ENCODE data around the gene IRF2.

The IRF2 gene

DNA sequence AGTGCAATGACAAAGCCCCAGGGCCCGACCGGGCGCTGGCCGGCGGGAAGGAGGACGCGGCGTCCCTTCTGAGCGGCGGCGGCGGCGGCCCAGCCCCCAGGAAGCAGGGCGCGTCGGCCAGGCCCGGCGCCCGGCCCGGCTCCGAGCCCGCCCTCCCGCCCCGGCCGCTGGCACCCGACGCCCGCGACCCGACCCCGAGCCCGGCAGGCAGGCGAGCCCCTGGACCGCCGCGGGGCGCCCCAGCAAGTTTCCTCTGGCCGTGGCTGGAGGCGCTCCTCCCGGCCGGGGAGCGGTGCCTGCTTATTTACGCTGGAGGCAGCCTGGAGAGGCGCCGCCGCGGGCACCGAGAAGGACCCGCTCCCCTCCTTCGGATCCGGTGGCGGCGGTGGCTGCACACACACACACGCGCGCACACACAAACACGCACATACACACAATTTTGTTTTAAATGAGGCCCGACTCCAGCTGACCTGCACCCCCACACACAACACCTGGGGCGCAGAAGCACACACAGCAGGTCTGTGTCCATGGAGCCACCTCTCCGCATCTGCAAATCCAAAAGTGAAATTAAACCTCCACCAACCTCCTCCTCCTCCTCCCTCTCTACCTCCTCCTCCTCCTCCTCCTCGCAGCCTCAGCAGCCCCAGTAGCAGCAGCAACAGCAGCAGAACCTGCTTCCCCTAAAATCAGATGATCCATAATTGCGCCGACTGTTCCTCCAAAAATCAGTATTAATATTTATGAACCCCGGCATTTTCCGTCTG is 669 bp downstream of the IRF2 start:
- FAIRE-seq: no peak

DNA sequence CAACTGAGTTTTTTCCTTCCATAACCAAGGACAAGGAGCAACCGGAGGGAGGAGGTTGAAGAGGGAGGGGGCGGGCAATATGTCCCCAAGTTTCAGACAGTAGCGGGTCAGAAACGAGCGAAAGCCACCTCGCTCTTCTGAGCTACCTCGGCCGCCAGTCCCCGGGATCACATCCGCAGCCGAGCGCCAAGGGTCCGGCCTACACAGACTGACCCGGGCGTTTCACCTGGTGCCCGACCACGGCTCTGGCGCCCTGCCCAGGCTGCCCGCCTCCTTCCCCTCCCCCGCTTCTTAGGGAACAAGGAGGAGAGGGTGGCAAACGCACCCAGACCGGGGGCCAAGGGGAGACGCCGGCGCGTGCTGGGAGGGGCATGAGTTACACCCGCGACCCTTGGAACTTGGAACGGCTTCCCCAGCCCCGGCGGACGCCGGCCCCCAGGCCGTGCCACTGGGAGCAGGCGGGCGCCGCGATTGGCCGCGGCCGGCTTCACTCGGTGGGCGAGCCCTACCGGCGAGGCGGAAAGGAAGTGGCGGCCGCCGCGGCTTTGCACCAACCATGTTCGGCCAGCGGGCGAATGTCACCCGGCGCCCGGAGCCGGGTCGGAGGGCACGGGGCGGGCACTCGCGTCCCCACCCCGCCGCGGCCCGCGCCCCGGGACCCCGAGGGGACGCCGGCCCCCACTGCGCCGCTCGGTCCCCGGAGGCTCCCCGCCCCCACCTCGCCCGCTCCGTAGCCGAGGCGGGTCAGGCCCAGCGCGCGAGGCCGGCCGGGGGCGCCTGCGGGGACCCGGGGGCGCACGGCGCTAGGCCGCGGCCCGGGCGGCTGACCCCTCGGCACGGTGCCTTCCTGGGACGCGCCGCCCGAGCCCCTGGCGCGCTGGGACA is 1.5 kb downstream of the IRF2 start:
- FAIRE-seq: no peak

DNA sequence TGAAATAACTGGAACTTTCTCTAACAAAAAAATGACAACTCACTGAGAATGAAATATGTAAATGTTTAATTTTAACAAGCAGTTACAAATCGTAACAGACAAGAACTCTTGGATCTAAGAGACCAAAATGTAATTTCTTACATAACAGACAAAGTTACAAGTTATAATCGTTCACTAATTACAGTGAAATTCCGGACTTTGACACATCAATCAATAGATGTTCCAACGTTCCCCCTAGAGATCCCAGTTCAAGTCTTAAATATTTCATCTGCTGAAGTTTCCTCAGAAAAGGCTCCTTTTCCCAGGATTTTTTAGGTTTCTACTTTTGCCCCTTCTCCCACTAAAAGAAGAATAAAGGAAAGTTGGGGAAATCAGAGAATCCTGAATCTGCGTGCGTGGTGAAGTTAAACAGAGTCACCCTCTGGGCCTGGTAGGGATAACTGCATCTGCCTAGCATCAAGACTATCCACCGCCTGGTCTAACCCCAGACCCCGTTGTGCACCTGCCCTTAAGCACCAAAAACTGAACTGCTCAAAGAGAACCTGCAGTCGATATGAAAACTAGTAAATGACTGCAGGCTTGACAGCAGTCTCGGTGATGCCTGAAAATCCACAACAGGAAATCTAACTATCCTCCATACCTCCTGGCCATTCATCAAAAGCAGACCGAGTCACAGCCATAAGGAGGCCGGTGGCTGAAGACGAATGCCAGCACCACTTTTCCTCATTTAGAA is 2.3 kb downstream of the IRF2 start:
- no peak for FAIRE-seq

DNA sequence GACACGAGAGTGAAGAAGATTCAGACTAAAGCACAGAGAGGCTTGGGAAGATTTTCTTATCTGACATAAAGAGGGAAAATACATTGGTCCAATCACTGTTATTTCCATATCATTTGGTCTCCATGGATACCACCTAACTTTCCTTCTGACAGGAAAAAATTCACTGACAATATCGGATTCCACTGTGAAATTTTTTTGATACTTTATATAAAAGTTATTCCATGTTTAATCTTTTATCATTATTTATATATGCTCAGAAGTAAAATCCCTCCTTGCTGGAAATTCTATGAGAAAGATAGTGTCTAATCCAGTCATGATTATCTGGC is 3.6 kb downstream of the IRF2 start:
- FAIRE-seq: no peak

DNA sequence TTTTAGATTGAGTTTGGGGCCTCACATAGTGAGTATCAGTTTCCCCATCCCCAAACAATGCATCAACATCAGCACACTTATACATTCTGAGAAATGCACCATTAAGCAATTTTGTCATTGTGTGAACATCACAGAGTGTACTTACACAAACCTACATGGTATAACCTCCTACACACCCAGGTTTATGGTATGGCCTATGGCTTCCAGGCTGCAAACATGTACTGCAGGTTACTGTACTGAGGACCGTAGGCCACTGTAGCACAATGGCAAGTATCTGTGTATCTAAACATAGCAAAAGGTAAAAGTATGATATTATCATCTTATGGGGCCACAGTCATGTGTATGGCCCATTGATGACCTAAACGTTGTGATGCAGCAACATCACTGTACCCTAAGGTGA is 7.7 kb downstream of the IRF2 start:
- FAIRE-seq: no peak

DNA sequence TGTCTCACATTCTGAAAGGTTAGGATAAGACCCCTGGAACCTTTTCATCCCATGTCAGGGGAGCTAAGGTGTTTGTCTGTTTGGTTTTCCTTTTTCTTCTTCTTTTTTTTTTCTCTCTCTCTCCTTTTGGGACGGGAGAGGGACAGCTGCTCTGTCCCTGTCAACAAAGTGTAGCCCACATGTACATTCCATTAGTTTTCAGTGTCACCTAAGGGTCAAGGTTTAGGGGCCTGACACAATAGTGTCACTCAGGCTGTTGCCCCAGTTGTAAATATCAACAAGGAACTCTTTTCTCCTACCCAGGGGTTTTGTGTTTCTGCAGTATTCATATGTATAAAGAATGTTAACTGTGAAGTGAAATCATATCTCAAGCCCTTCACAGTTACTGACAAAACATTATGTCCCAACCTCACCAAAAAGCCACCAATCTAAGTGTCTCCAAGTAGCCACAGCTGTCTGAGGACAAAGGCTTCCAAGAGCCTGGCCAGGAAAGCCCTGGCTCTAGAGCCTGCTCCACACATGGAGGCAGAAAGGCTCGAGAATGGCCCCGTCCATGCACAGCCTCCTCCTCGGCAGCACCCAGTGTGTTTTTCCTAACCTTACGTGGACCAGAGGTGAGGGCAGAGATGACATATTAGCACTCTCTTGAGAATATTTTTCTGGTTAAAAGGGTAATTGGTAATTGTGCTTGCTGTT is 9.4 kb downstream of the IRF2 start:
- no peak for FAIRE-seq

DNA sequence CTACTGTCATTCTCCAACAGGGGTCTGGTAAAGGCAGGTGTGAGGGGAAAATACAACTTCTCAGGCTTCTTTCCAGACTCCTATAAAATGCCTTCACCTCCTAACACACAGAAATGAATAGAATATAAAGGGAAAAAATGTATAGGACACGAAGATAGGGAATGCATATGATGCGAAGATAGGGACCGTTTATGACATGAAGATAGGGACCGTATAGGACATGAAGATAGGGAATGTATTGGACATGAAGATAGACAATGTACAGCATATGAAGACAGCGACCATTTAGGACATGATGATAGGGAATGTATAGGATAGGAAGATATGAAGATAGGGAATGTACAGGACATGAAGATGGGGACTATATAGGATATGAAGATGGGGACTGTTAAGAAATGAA is 10.5 kb downstream of the IRF2 start:
- no peak for FAIRE-seq

DNA sequence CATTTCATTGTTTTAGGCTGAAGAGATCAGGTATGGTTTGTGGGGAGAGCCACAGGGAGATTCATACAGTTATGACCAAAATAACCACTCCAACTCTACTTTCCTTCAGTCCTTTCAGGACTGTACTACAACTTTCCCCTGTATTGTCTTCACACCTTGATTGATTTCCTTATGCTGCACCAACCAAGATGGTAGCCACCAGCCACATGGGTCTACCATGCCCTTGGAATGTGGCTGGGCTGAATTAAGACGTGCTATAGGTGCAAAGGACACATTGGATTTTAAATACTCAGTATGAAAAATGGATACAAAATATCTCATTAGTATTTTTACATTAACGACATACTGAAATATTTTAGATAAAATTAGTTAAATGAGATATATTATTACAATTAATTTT is 11.2 kb downstream of the IRF2 start:
- no peak for FAIRE-seq

DNA sequence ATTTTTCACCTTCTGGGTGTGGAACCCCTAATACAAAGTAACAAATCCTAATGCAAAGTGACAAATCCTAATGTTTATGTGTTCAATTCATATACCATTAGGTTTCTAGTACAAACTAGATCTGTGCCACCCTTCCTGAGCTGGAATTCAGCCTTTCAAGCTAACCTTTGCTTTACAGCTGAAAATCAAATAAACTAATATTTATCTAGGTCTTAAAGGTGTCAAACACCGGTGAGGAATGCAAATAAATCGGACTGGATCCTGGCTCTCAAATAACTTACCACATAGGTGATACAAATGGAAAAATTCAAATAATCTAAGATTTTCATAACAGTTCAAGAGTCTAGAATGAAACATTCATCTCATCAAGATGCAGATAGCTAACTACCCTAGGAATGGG is 11.6 kb downstream of the IRF2 start:
- FAIRE-seq: no peak

DNA sequence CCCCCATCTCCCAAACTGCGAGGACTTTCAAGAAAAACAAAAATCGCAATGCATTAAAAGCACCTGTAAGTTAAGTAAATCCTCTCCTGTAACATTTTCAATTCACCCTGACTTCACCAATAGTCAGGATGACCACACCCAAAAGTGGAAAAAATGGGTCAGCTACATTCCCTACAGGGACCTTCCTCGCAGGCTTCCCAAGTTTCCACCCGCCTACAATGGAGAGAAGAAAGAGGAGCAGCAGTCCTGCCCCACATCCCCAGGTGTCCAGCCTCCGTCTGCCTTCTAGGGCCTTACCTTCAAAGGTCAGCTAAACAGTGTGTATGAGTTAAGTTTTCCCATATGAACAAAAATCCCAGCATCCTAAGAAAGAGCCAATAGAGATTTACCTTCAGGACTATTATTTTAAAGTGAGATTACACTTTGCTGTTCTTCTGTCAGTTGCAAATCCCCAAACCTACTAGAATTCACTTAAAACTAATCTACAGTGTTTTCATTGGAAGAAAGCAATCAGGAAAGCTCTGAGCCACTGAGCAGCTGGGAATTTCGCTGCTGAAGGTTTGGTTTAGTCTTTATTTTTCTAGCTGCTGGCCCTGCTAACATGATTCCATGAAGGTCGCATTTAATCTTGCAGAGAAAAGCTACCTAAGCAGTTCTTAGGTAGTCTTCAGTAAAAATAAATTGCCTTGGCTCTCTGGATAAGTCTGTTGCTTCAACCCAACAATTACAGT is 12.5 kb downstream of the IRF2 start:
- FAIRE-seq: no peak

DNA sequence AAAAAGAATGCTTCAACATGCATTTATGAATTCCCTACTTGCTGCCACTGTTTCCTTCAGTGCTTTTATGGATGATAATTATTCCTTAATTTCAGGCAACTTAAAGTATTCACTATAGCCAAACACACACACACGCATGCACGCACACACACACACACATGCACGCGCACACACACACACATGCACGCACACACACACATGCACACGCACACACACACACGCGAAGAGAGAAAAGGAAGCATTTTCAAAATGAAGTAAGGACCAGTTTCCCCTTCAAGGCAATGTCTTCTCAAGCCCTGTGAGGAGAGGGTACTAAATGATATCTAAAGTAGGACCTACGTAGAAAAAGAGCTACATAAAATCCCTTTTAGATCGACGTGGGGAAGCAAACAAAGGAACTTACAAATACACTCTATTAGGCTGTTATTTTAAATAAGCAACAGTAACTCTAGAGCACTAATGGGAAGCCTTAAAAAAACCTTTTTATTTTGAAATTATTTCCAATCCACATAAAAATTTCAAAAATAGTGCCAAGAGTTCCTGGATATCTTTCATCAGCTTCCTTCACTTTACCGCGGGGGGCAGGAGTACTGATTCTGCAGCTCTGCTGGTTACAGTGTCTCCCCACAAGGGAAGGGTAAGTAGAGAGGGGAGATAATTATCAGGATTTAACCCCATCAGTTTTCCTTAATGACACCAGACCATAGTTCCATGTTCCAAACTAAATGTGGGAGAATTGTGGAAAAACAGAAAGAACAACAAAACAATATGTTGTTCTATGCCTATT is 13.7 kb downstream of the IRF2 start:
- FAIRE-seq: no peak

DNA sequence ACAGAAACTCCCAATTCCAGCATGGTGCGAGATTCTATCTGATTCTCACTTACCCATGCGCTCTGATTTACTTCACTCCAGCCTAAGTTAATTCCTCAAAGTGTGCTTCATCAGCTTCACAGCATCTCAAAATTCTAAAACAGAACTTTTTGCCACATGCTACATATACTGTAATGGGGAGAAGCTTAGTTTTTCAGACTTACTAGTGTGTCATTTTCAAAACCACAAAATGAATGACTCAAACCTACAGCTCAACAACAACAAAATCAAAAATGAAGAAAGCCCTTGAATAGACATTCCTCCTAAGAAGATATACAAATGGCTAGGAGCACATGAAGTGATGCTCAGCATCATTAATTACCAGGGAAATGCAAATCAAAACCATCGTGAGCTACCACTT is 14.9 kb downstream of the IRF2 start:
- no peak for FAIRE-seq

DNA sequence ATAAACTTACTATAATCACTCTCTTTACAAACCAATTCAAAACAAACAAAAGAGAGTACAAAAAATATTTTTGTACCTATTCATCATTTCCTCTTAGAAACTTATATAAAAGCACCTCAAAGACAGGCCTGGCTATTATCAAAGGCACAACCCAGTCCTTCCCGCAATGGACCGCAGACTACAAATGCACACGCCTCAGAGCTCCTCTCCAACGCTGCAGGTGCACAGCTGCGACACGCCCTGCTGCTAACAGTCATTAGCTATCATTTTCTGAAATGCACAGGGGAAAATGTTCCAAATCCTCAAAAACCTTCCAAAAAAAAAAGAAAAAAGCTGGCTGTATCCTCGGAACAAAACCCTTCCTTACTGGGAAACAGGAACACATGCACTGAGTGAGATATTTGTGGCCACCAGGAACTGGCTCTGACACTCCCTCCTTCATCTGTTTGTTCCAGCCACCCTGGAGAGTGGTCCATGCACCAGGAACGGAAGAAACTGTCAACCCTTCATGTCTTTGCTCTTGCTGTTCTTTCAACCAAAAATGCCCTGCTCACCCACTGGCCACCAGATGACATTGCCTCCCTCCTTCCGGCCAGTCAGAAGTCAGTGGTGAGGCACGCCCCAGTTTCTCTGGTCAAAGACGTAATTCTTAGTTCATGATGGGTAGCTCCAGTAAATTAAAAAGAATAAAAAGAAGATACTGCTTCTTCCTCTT is 16.7 kb downstream of the IRF2 start:
- no peak for FAIRE-seq

DNA sequence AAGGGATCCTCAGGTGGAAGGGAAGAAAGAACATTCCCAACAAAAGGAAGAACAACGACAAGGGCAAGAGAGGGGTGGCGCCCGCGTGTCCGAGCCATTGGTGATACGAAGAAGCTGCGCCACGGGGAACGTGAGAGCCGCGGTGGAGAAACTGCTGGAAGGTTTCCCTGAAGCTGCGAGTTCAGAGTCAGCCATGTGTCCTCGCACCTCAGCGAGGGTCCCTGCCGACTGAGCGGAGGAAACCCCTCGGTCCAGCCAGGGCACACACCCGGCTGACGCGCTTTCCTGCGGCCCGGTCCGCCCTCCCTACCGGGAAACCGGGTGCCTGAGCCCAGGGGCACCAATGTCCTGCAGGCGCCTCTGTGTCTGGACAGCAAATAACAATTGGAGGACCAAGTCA is 18.0 kb downstream of the IRF2 start:
- FAIRE-seq: no peak

DNA sequence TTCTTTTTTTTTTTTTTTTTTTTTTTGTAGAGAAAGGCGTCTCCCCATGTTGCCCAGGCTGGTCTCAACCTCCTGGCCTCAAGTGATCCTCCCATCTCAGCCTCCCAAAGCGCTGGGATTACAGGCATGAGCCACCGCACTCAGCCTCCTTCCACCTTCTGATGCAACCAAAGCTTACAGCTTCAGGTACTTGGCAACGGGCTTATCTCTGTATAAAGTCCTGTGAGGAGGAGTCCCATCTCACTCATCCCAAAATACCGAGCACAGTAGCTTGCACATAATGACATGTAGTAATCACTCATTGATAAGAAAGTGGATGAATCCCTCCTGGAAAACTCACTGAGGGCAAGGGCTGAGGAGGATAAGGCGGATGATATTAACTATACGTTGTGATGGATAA is 19.1 kb downstream of the IRF2 start:
- FAIRE-seq: no peak

DNA sequence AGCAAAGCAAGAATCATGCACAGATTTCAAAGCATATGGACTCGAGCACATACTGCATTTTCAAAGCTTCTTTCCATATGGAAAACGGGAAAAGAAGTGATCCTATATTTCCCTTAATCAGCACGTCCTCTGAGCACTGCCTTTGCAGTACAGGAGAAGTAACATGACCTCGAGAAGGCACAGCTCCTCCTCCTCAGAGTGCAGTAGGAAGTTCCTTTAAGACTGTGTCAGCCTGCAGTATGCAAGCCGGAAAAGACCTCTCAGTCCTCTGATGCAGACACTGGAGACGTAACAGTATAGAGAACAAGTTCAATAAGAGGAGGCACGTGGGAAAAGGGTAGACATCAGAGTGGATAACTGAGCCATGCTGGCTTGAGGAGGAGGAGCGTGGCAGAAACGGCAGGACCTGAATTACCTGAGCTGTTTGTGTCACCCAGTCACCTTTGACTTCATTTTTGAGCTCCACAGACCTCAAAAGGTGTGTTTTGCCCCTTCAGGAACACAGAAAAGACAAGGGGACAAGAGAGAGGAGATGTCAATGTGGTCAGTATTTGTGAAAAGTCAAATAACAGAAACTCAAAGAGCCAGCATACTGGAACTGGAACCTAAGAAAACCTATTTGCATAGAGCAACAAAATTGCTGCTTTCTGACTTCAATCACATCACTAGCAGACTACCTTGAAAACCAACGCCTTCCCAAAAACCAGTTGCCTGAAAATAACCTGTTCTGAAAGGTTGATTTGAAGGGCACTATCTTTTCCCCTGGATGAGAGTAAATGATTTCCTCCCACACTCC is 20.8 kb downstream of the IRF2 start:
- no peak for FAIRE-seq

DNA sequence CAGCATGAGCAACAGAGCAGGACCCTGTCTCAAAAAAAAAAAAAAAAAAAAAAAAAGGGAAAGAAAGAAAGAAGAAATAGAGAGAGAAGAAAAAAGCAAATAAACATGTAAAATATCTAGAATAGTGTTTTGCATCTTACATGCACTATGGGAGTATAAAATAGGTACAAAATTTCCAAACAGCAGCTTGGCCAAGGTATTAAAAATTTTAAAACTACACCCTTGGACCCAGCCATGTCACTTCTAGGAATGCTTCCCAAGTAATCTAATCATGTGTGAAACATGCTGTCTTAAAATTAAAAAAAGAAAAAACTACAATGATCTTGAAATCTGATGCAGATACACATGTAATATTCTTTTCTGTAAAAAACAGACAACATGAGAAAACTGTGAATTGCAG is 21.6 kb downstream of the IRF2 start:
- no peak for FAIRE-seq

DNA sequence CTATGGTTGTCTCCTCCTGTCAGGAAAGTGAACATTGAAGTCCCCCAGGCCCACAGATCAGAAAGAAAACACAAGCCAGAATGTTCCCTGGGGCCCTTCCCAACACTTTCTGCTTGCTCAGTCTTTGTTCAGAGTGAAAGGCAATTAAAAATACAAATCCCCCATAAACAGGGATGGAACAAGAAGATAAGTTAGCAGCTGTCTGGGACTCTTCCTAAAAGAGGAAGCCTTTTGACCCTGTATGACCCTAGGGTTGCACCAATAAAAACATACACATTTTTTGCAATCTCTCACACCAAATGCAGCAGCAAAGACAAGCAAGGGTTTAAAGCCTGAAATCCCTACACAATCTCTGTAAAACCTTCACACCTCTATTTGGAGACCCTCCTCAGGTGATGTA is 22.6 kb downstream of the IRF2 start:
- no peak for FAIRE-seq

DNA sequence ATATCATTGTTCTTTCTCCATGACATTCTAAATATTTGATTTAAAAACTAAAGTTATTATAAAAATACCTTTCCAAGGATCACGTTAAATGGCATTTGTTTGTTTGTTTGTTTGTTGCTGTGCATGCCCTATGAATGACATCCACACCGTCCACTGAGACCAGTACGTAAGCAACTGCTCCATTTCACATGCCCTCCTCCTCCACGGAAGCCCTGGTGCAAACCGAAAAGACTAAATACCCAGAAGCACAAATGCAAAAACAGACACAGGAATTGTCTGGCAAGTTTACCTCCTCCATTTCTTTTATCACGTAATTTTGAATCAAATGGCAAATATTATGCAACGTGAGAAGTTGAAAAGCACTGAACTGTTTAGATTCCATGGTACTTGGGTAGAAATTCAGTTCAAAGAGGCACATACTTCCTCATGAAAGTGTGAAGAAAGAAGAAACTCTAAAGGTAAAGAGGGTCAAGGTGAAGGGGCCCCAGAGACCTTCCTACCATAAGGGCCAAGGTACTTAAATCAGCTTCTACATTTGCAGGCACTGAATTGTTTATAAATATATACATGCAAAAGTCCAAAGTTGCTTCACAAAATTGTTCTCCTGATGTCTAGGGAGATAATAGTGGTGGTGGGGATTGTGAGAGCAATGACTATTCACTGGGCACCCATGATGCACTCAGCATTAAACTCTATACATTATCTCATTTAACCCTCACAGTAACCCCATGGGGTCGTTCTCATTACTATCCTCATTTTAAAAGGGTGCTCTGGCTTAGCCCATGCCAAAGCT is 23.4 kb downstream of the IRF2 start:
- no peak for FAIRE-seq

All from endometrium (tissue), 2 donors.